ENCODE measurements around the gene RNASEL.

RNASEL gene

GRCh38 chr1:182617734-182618351 is 28.8 kb upstream of the RNASEL start:
- DNase-seq: no peak

GRCh38 chr1:182617014-182617429 is 28.0 kb upstream of the RNASEL start:
- DNase-seq: no peak

- peak in 3 of 4 experiments; percentile 24 to 67 (median 52) for DNase-seq
Observed at GRCh38 chr1:182616130-182617013, 27.3 kb upstream of the RNASEL start.

GRCh38 chr1:182615468-182616129 is 26.5 kb upstream of the RNASEL start:
- peak in 1 of 4 experiments; percentile 12 for DNase-seq

GRCh38 chr1:182614796-182615454 is 25.9 kb upstream of the RNASEL start:
- DNase-seq: peak in 1 of 4 experiments; percentile 36

GRCh38 chr1:182611787-182612186 is 22.7 kb upstream of the RNASEL start:
- no peak for DNase-seq

GRCh38 chr1:182611326-182611725 is 22.3 kb upstream of the RNASEL start:
- no peak for DNase-seq

- no peak for DNase-seq
Observed at GRCh38 chr1:182610606-182611194, 21.6 kb upstream of the RNASEL start.

- no peak for DNase-seq
Observed at GRCh38 chr1:182608845-182609610, 20.0 kb upstream of the RNASEL start.

- DNase-seq: no peak
Observed at GRCh38 chr1:182608236-182608635, 19.2 kb upstream of the RNASEL start.

- no peak for DNase-seq
Observed at GRCh38 chr1:182607566-182607965, 18.5 kb upstream of the RNASEL start.

GRCh38 chr1:182604175-182605164 is 15.4 kb upstream of the RNASEL start, which contains the start of gene RGS16:
RGS16 (minus strand) TSS chr1:182604389; CDS start chr1:182604259, 130 bp downstream.
- peak; percentile 62 to 80 (median 73) for DNase-seq

GRCh38 chr1:182603646-182604174 is 14.7 kb upstream of the RNASEL start:
- DNase-seq: no peak

- no peak for DNase-seq
Observed at GRCh38 chr1:182602935-182603645, 14.0 kb upstream of the RNASEL start.

GRCh38 chr1:182601913-182602312 is 12.9 kb upstream of the RNASEL start:
- DNase-seq: no peak

GRCh38 chr1:182601416-182601786 is 12.3 kb upstream of the RNASEL start:
- DNase-seq: peak in 2 of 4 experiments; percentile 30 to 47

- no peak for DNase-seq
Observed at GRCh38 chr1:182600745-182601415, 11.8 kb upstream of the RNASEL start.

GRCh38 chr1:182600036-182600713 is 11.1 kb upstream of the RNASEL start:
- DNase-seq: no peak

Data from activated naive CD4-positive, alpha-beta T cell (primary cell).